Measurements from ENCODE around the gene SASS6.

SASS6 gene

GRCh38 chr1:100090471-100090870 is 42.3 kb downstream of the SASS6 start:
- TF ChIP-seq REST (IDR thresholded peaks at IDR 0.05; ENCODE audit: insufficient read depth in 1 of 2, low read depth in 2 of 2, low read length in 2 of 2) (no peak), TAF1 (IDR thresholded peaks at IDR 0.05; ENCODE audit: borderline replicate concordance, insufficient read depth, low read length) (no peak), POLR2AphosphoS5 (IDR thresholded peaks at IDR 0.05; ENCODE audit: low read depth, low read length) (no peak), SIN3A (IDR thresholded peaks at IDR 0.05; ENCODE audit: borderline replicate concordance, insufficient read depth, low read length) (no peak), FOXP2 (optimal IDR thresholded peaks at IDR 0.05; ENCODE audit: borderline replicate concordance, extremely low read depth, extremely low read length, insufficient read depth) (no peak)

DNA sequence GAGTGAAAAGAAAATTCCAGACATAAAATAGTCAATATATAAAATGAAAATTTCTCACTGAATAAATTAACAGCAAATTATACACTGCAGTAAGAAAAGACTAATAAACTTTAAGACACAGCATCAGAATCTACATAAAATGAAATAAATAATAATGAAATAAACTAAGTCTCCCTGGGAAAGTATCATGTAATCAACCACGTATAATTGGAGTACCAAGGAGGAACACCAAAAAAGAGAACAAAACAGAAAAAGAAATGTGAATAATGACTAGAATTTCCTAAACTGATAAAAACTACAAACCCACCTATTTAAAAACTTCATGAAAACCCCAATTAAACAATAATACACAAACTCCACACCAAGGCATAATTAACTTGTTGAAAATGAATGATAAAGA is 43.6 kb downstream of the SASS6 start:
- TF ChIP-seq REST (IDR thresholded peaks at IDR 0.05; ENCODE audit: insufficient read depth in 1 of 2, low read depth in 2 of 2, low read length in 2 of 2) (no peak), POLR2AphosphoS5 (IDR thresholded peaks at IDR 0.05; ENCODE audit: low read depth, low read length) (no peak), TAF1 (IDR thresholded peaks at IDR 0.05; ENCODE audit: borderline replicate concordance, insufficient read depth, low read length) (no peak), FOXP2 (optimal IDR thresholded peaks at IDR 0.05; ENCODE audit: borderline replicate concordance, extremely low read depth, extremely low read length, insufficient read depth) (no peak), SIN3A (IDR thresholded peaks at IDR 0.05; ENCODE audit: borderline replicate concordance, insufficient read depth, low read length) (no peak)

- no peak for TF ChIP-seq SIN3A (IDR thresholded peaks at IDR 0.05; ENCODE audit: borderline replicate concordance, insufficient read depth, low read length)
- TF ChIP-seq REST (IDR thresholded peaks at IDR 0.05; ENCODE audit: insufficient read depth in 1 of 2, low read depth in 2 of 2, low read length in 2 of 2), result no peak
- TF ChIP-seq POLR2AphosphoS5 (IDR thresholded peaks at IDR 0.05; ENCODE audit: low read depth, low read length), result no peak
- no peak for TF ChIP-seq FOXP2 (optimal IDR thresholded peaks at IDR 0.05; ENCODE audit: borderline replicate concordance, extremely low read depth, extremely low read length, insufficient read depth)
- TF ChIP-seq TAF1 (IDR thresholded peaks at IDR 0.05; ENCODE audit: borderline replicate concordance, insufficient read depth, low read length), result no peak
These were observed 45.3 kb downstream of the SASS6 start for GRCh38 chr1:100087396-100087795.

DNA sequence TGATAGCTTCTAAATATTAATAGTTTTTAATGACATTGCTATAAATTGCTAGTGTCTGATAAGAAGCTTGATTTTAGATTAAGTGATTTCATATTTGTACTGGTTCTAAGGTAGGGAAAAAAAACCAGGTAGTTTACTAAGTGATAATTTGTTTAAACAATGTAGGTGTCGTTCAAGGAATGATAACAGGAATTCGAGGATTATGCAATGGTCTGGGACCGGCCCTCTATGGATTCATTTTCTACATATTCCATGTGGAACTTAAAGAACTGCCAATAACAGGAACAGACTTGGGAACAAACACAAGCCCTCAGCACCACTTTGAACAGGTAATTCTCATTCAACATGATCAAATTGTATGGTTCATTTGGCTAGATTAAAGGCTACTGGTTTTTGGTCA is 52.4 kb downstream of the SASS6 start:
- TF ChIP-seq TAF1 (IDR thresholded peaks at IDR 0.05; ENCODE audit: borderline replicate concordance, insufficient read depth, low read length) (no peak), FOXP2 (optimal IDR thresholded peaks at IDR 0.05; ENCODE audit: borderline replicate concordance, extremely low read depth, extremely low read length, insufficient read depth) (no peak), REST (IDR thresholded peaks at IDR 0.05; ENCODE audit: insufficient read depth in 1 of 2, low read depth in 2 of 2, low read length in 2 of 2) (no peak), POLR2AphosphoS5 (IDR thresholded peaks at IDR 0.05; ENCODE audit: low read depth, low read length) (no peak), SIN3A (IDR thresholded peaks at IDR 0.05; ENCODE audit: borderline replicate concordance, insufficient read depth, low read length) (no peak)

- TF ChIP-seq SIN3A (IDR thresholded peaks at IDR 0.05; ENCODE audit: borderline replicate concordance, insufficient read depth, low read length) (no peak), REST (IDR thresholded peaks at IDR 0.05; ENCODE audit: insufficient read depth in 1 of 2, low read depth in 2 of 2, low read length in 2 of 2) (no peak)
These were observed 55.2 kb downstream of the SASS6 start for GRCh38 chr1:100077531-100077930.
